ENCODE data around the gene MSX2. TPM values are rescaled to one million over a fixed set of nuclear protein-coding genes. Genes with fewer than 3 reads are reported as not detected.

The MSX2 gene
- total and polyA plus RNA-seq, 2 donors from 2014 or later, result 0.37 to 0.79 TPM

DNA sequence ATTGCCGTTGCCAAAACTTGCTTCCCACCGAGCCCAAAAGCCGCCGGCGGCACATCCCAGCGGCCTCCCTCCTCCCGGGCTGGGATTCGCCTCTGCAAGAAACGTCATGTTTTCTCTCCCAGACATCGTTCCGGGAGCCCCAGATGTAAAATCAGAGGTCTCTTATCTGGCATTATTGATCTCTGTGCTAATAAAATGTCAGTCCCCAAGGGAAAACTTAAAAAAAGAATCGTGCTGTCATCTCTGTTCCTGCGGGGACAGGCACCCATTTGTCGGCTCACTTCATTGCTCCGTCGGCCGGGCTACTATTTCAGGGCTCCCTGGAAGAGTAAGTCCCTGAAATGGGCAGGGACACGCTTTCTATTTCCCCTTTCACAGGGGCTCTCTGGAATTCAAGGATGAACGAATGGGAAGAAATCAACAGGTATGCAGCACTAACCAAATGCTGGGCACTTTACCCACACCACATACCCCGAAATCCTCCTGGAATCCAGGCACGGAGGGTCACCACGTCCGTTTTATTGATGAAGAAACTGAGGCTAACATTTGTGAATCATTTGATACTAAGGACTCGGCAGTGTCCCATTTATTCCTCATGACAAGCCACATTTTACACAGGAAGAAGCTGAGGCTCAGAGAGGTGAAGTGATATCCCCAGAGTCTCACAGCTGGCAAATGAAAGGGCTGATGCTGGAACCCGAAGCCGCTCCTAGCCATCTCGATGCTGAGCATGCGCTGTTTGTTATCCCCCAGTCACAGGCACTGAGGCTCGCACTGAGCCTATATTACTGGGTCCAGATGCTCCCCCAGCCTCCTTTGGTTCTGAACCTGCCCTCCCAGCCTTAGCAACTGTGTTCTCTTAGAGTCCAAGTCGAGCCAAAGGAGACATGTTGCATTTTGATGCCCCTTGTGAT is 35.7 kb upstream of the MSX2 start:
- Histone ChIP-seq H3K4me3 (ENCODE audit: low read length in 3 of 3) (no peak overlapping the region), H3K9me3 (ENCODE audit: control insufficient read depth in 2 of 3, insufficient read depth in 1 of 3, low read length in 3 of 3) (peaks cover 0 to 3% (median 0%) of the 10 kb centered on the region in 3 donors), H3K9ac (ENCODE audit: low read length in 3 of 3) (no peak overlapping the region), H3K36me3 (ENCODE audit: control insufficient read depth in 2 of 3, insufficient read depth in 3 of 3, low read length in 3 of 3) (no peaks in the 10 kb centered on the region), H3K27me3 (ENCODE audit: control insufficient read depth, insufficient read depth, low read length) (peaks cover 44% of the 10 kb centered on the region), H3K4me1 (ENCODE audit: control insufficient read depth in 2 of 3, insufficient read depth in 2 of 3, low read depth in 1 of 3, low read length in 3 of 3) (no peaks in the 10 kb centered on the region), H3K27ac (ENCODE audit: low read depth in 2 of 2, low read length in 2 of 2) (no peak overlapping the region)
- TF ChIP-seq, protein P1, sequence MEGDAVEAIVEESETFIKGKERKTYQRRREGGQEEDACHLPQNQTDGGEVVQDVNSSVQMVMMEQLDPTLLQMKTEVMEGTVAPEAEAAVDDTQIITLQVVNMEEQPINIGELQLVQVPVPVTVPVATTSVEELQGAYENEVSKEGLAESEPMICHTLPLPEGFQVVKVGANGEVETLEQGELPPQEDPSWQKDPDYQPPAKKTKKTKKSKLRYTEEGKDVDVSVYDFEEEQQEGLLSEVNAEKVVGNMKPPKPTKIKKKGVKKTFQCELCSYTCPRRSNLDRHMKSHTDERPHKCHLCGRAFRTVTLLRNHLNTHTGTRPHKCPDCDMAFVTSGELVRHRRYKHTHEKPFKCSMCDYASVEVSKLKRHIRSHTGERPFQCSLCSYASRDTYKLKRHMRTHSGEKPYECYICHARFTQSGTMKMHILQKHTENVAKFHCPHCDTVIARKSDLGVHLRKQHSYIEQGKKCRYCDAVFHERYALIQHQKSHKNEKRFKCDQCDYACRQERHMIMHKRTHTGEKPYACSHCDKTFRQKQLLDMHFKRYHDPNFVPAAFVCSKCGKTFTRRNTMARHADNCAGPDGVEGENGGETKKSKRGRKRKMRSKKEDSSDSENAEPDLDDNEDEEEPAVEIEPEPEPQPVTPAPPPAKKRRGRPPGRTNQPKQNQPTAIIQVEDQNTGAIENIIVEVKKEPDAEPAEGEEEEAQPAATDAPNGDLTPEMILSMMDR (IDR thresholded peaks at IDR 0.05; ENCODE audit: borderline replicate concordance, extremely low read depth, insufficient read depth), result no peak
- peak in 1 of 5 donors; percentile 26 for DNase-seq
- no peak for FAIRE-seq
- intact Hi-C loops (cut with DNase I), result no loop called here

DNA sequence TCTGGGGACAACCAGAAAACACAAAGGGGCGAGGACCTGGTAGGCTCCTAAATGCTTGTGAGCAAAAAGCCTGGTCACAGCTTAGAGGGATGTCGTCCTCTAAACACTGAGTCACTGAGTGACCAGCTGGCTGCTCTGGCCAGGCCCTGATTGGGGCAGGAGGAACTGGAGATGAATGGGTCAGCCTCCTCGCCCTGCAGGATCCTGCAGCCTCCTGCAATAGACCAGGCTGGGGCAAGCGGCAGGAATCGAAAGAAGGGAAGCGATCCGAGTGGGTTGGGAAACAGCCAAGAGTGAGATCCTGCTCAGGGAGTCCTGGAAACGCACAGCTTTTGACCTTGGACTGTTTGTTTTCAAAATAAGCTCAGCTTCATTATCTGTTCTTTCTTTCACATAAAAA is 34.1 kb upstream of the MSX2 start:
- TF ChIP-seq, protein P1 (IDR thresholded peaks at IDR 0.05; ENCODE audit: borderline replicate concordance, extremely low read depth, insufficient read depth), result no peak
- Histone ChIP-seq H3K27me3 (ENCODE audit: control insufficient read depth, insufficient read depth, low read length) (peaks cover 51% of the 10 kb centered on the region), H3K36me3 (ENCODE audit: control insufficient read depth in 2 of 3, insufficient read depth in 3 of 3, low read length in 3 of 3) (no peaks in the 10 kb centered on the region), H3K4me1 (ENCODE audit: control insufficient read depth in 2 of 3, insufficient read depth in 2 of 3, low read depth in 1 of 3, low read length in 3 of 3) (no peaks in the 10 kb centered on the region), H3K4me3 (ENCODE audit: low read length in 3 of 3) (no peak overlapping the region), H3K27ac (ENCODE audit: low read depth in 2 of 2, low read length in 2 of 2) (no peak overlapping the region), H3K9me3 (ENCODE audit: control insufficient read depth in 2 of 3, insufficient read depth in 1 of 3, low read length in 3 of 3) (no peaks in the 10 kb centered on the region), H3K9ac (ENCODE audit: low read length in 3 of 3) (no peak overlapping the region)
- peak in 1 of 5 donors; percentile 26 for DNase-seq
- intact Hi-C loops (cut with DNase I), result no loop called here
- no peak for FAIRE-seq

DNA sequence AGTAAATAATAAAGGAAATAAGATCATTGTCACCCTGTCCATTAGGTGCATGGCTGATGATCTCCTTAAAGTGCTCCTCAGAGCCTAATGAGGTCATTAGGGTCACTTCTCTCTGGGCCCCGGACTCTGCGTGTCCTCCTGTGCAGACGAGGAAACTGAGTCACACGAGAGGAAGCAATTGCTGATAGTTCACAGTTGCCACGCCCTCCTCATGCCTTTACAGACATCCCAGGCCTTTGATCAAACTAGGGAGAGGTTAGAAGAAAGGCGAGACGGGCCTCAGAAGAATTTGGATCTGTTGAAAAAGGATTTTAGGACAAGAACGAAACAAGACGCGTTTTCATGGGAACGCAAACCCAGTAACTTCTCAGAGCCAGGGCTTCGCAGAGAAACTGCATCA is 32.0 kb upstream of the MSX2 start:
- DNase-seq, result no peak
- Histone ChIP-seq H3K4me3 (ENCODE audit: low read length in 3 of 3) (no peak overlapping the region), H3K4me1 (ENCODE audit: control insufficient read depth in 2 of 3, insufficient read depth in 2 of 3, low read depth in 1 of 3, low read length in 3 of 3) (no peaks in the 10 kb centered on the region), H3K9me3 (ENCODE audit: control insufficient read depth in 2 of 3, insufficient read depth in 1 of 3, low read length in 3 of 3) (no peaks in the 10 kb centered on the region), H3K36me3 (ENCODE audit: control insufficient read depth in 2 of 3, insufficient read depth in 3 of 3, low read length in 3 of 3) (no peaks in the 10 kb centered on the region), H3K27ac (ENCODE audit: low read depth in 2 of 2, low read length in 2 of 2) (no peak overlapping the region), H3K9ac (ENCODE audit: low read length in 3 of 3) (no peak overlapping the region), H3K27me3 (ENCODE audit: control insufficient read depth, insufficient read depth, low read length) (peaks cover 51% of the 10 kb centered on the region)
- TF ChIP-seq, protein P1 (IDR thresholded peaks at IDR 0.05; ENCODE audit: borderline replicate concordance, extremely low read depth, insufficient read depth), result no peak
- FAIRE-seq, result no peak
- intact Hi-C loops (cut with DNase I), result no loop called here
